A673 (cell line): Measurements from ENCODE around the gene AGAP1.

Source experiments
- EZH2 ChIP-seq: fragments of 200-600 bp; sonication (generic); IDR thresholded peaks from 2 replicates; pipeline ENCODE4 v1.6.1; 2017; ENCODE audit warnings: borderline replicate concordance, low read depth, mild to moderate bottlenecking, mixed read lengths, antibody characterized with exemption, low read length; ENCODE audit not compliant: poor library complexity, severe bottlenecking
- TF ChIP-seq, protein P1 (sequence below): fragments of 300-800, 200-600 bp; sonication (generic); conservative IDR thresholded peaks from 2 replicates; pipeline ENCODE4 v1.5.1; 2017; ENCODE audit warnings: low read depth, mild to moderate bottlenecking, antibody characterized with exemption, low read length, moderate library complexity, mixed read lengths

DNA sequence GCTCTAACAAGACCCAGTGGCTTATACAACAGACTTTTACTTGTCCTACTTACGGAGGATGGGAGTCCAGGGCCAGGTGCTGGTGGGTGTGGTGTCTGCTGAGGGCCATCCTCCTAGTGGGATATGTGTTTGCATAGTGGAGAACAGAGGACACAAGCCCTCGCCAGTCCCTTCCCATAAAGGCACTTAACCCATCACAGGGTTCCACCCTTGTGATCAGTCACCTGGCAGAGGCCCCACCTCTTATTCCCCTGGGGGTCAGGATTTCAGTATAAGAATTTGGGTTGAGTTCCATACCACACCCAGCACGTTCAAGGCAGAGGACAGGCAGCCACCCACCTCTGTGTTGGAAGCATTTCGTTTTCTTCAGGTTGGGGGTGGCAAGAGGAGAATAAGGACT is 259.0 kb downstream of the AGAP1 start:
- TF ChIP-seq, protein P1, sequence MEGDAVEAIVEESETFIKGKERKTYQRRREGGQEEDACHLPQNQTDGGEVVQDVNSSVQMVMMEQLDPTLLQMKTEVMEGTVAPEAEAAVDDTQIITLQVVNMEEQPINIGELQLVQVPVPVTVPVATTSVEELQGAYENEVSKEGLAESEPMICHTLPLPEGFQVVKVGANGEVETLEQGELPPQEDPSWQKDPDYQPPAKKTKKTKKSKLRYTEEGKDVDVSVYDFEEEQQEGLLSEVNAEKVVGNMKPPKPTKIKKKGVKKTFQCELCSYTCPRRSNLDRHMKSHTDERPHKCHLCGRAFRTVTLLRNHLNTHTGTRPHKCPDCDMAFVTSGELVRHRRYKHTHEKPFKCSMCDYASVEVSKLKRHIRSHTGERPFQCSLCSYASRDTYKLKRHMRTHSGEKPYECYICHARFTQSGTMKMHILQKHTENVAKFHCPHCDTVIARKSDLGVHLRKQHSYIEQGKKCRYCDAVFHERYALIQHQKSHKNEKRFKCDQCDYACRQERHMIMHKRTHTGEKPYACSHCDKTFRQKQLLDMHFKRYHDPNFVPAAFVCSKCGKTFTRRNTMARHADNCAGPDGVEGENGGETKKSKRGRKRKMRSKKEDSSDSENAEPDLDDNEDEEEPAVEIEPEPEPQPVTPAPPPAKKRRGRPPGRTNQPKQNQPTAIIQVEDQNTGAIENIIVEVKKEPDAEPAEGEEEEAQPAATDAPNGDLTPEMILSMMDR, result no peak
- no peak for TF ChIP-seq EZH2
